Suprapubic skin (tissue), 4 donors: ENCODE data around the gene FAM217A. TPM values are rescaled to one million over a fixed set of nuclear protein-coding genes. Genes with fewer than 3 reads are reported as not detected.

Experiments used
- DNase-seq, 2 donors: peaks; one replicate each; pipeline ENCODE4 v3.0.0-alpha.2; 2019; ENCODE audit warnings: low spot score in 2 of 2
- H3K27ac ChIP-seq: fragments of 200-600 bp; sonication (generic); one replicate; pipeline ENCODE4 v1.5.1; 2019
- H3K27me3 ChIP-seq: fragments of 200-600 bp; sonication (generic); one replicate; pipeline ENCODE4 v1.5.1; 2019
- H3K36me3 ChIP-seq: fragments of 200-600 bp; sonication (generic); one replicate; pipeline ENCODE4 v1.5.1; 2019
- H3K4me1 ChIP-seq: fragments of 200-600 bp; sonication (generic); one replicate; pipeline ENCODE4 v1.5.1; 2019
- H3K4me3 ChIP-seq: fragments of 200-600 bp; sonication (generic); one replicate; pipeline ENCODE4 v1.5.1; 2019; ENCODE audit warnings: mild to moderate bottlenecking
- H3K9me3 ChIP-seq: fragments of 200-600 bp; sonication (generic); one replicate; pipeline ENCODE4 v1.5.1; 2019
- EP300 ChIP-seq: sonication (generic); formaldehyde crosslinking; IDR thresholded peaks from one replicate; pipeline ENCODE4 v1.6.1; 2017; ENCODE audit warnings: antibody characterized with exemption
- POLR2A ChIP-seq, 2 donors: fragments of 450-650 bp; IDR thresholded peaks; one replicate each; pipeline ENCODE4 v1.6.1; 2017; ENCODE audit warnings: antibody characterized with exemption in 2 of 2, mild to moderate bottlenecking in 2 of 2, moderate library complexity in 2 of 2
- POLR2AphosphoS5 ChIP-seq, 3 donors: sonication (generic); formaldehyde crosslinking; IDR thresholded peaks; one replicate each; pipeline ENCODE4 v1.6.1; 2017; ENCODE audit warnings: antibody characterized with exemption in 3 of 3
- WGBS: methylation state at CpG from one replicate; pipeline ENCODE4 v1.1.5; 2018; 5-methylcytosine and 5-hydroxymethylcytosine counted together
- total RNA-seq, 4 donors: library from RNA; depleted of rRNA; stranded (reverse); fragments of >200 nt; gene quantifications; one replicate each; pipeline ENCODE4 v1.1.0, GENCODE V29; 2016
- TF ChIP-seq, protein P1 (sequence below), 2 donors: fragments of 200-600 bp in 1 of 2; fragments of 450-650 bp in 1 of 2; sonication (generic) in 1 of 2; IDR thresholded peaks; one replicate each; pipeline ENCODE4 v1.5.1; 2016 to 2019; ENCODE audit warnings: antibody characterized with exemption in 2 of 2, mild to moderate bottlenecking in 1 of 2, moderate library complexity in 1 of 2

FAM217A gene
- total RNA-seq, 4 donors from 2014 or later: not detected

GRCh38 chr6:4049246-4049645, 29.7 kb downstream of the FAM217A start:
- Histone ChIP-seq H3K36me3 (peaks cover 92% of the 10 kb centered on the region), H3K4me3 (no peak overlapping the region), H3K27ac (no peak overlapping the region), H3K9me3 (no peaks in the 10 kb centered on the region), H3K4me1 (no peaks in the 10 kb centered on the region), H3K27me3 (no peaks in the 10 kb centered on the region)
- WGBS: 84% methylated on average over 6 of the region's 6 CpGs
- no peak for TF ChIP-seq POLR2AphosphoS5 (IDR thresholded peaks at IDR 0.05)
- TF ChIP-seq EP300: no peak
- no peak for TF ChIP-seq POLR2A (IDR thresholded peaks at IDR 0.05)
- TF ChIP-seq, protein P1, sequence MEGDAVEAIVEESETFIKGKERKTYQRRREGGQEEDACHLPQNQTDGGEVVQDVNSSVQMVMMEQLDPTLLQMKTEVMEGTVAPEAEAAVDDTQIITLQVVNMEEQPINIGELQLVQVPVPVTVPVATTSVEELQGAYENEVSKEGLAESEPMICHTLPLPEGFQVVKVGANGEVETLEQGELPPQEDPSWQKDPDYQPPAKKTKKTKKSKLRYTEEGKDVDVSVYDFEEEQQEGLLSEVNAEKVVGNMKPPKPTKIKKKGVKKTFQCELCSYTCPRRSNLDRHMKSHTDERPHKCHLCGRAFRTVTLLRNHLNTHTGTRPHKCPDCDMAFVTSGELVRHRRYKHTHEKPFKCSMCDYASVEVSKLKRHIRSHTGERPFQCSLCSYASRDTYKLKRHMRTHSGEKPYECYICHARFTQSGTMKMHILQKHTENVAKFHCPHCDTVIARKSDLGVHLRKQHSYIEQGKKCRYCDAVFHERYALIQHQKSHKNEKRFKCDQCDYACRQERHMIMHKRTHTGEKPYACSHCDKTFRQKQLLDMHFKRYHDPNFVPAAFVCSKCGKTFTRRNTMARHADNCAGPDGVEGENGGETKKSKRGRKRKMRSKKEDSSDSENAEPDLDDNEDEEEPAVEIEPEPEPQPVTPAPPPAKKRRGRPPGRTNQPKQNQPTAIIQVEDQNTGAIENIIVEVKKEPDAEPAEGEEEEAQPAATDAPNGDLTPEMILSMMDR (IDR thresholded peaks at IDR 0.05): no peak
- DNase-seq: no peak

DNA sequence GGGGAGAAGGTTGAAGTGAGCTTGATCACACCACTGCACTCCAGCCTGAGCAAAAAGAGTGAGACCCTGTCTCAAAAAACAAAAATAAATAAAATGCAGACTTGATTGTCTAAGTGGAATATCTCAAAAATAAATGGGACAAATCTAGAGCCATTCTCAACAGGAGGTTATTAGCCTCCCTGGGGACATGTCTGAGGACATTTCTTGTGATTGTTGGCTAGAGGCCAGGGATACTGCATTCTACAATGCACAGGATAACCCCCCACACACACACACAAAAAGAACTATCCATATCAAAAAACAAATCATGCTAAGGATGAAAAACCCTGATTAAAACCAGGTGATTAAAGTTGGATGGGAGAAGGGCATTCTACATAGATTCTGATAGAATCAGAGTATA, 37.5 kb downstream of the FAM217A start:
- Histone ChIP-seq H3K9me3 (no peaks in the 10 kb centered on the region), H3K4me3 (no peak overlapping the region), H3K27ac (no peak overlapping the region), H3K4me1 (no peaks in the 10 kb centered on the region), H3K27me3 (no peaks in the 10 kb centered on the region), H3K36me3 (peaks cover 83% of the 10 kb centered on the region)
- no peak for DNase-seq
- TF ChIP-seq, protein P1 (IDR thresholded peaks at IDR 0.05): no peak
- TF ChIP-seq POLR2A (IDR thresholded peaks at IDR 0.05) (no peak), EP300 (no peak), POLR2AphosphoS5 (IDR thresholded peaks at IDR 0.05) (no peak)

DNA sequence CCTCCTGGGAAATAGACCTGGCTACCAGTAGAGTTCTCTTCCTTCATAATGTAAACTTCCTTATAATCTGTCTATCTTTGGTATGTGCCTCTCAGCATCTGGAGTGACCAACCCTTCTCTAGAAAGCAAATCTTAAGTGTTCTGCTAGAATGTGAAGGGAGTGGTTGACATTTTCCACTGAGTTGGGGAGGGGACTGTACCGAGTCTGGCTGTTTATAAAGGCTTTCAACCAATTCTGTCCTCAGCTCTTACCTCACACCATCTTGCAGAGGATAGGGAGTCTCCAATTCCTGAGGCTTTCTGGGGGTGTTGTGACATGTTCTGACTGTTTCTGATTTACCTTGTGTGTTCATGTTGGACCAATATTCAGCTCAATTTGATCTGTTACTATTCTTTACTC, 39.6 kb downstream of the FAM217A start:
- WGBS: 44% methylated on average over 1 of the region's 1 CpG
- H3K27me3 ChIP-seq: no peaks in the 10 kb centered on the region
- H3K9me3 ChIP-seq: no peaks in the 10 kb centered on the region
- H3K27ac ChIP-seq: no peak overlapping the region
- peaks cover 68% of the 10 kb centered on the region for H3K36me3 ChIP-seq
- H3K4me1 ChIP-seq: no peaks in the 10 kb centered on the region
- no peak for DNase-seq
- no peak overlapping the region for H3K4me3 ChIP-seq
- TF ChIP-seq EP300: no peak
- TF ChIP-seq POLR2A (IDR thresholded peaks at IDR 0.05): no peak
- no peak for TF ChIP-seq POLR2AphosphoS5 (IDR thresholded peaks at IDR 0.05)
- TF ChIP-seq, protein P1 (IDR thresholded peaks at IDR 0.05): no peak

GRCh38 chr6:4036581-4036980, 42.4 kb downstream of the FAM217A start:
- Histone ChIP-seq H3K27me3 (no peaks in the 10 kb centered on the region), H3K27ac (no peak overlapping the region), H3K36me3 (peaks cover 49% of the 10 kb centered on the region), H3K9me3 (no peaks in the 10 kb centered on the region), H3K4me1 (peaks cover 10% of the 10 kb centered on the region), H3K4me3 (no peak overlapping the region)
- WGBS: 96% methylated on average over 5 of the region's 5 CpGs
- no peak for DNase-seq
- TF ChIP-seq POLR2AphosphoS5 (IDR thresholded peaks at IDR 0.05) (no peak), EP300 (no peak), POLR2A (IDR thresholded peaks at IDR 0.05) (no peak)
- TF ChIP-seq, protein P1 (IDR thresholded peaks at IDR 0.05): no peak

- H3K36me3 ChIP-seq: peaks cover 15% of the 10 kb centered on the region
- no peak overlapping the region for H3K27ac ChIP-seq
- TF ChIP-seq POLR2A (IDR thresholded peaks at IDR 0.05) (no peak), EP300 (no peak), POLR2AphosphoS5 (IDR thresholded peaks at IDR 0.05) (no peak)
- TF ChIP-seq, protein P1 (IDR thresholded peaks at IDR 0.05): no peak
- no peak overlapping the region for H3K4me3 ChIP-seq
- no peaks in the 10 kb centered on the region for H3K27me3 ChIP-seq
- H3K4me1 ChIP-seq: peaks cover 10% of the 10 kb centered on the region
- WGBS: 79% methylated on average over 9 of the region's 9 CpGs
- no peak for DNase-seq
- H3K9me3 ChIP-seq: no peaks in the 10 kb centered on the region
These were observed 46.5 kb downstream of the FAM217A start for GRCh38 chr6:4032475-4032874.
